ENCODE data around the gene SVOPL.

The SVOPL gene

GRCh38 chr7:138602451-138602850, 98.7 kb downstream of the SVOPL start:
- no peak for DNase-seq

DNA sequence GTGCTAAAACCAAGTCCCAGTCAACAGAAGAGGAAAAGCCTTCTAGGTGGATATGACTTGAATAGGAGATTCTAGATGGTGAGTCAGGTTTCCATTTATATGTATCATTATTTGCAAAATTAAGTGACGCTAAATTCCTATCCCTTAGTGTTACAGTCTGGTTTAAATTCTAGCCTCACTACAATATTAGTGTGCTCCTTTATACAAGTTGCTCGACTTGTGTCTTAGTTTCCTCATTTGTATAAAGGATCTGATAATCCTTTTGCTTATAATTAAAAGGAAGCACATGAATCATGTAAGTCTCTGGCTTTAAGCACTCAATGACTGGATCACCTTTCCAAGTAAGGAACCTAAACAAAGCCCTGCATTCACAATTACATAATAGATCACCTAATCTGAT, 105.7 kb downstream of the SVOPL start:
- DNase-seq, result no peak

GRCh38 chr7:138590154-138590553, 111.0 kb downstream of the SVOPL start:
- DNase-seq, result no peak

DNA sequence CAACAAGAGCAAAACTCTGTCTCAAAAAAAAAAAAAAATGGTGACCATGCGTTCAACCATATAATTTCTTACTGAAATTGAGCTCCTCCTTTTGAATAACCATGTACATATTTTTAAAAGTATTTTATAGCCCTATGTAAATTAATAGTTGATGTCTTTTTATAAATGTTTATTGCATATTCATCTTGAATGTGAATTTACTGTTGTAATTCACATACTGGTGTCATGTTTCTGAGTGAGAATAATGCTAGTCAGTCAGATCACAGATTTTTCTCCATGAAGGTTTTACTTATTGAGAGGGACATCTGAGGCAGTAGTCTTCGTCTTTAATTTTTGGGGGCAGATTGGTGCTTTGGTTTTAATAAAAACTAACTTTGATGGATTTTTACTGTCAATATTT, 112.2 kb downstream of the SVOPL start:
- no peak for DNase-seq

GRCh38 chr7:138587485-138587884, 113.7 kb downstream of the SVOPL start:
- no peak for DNase-seq

DNA sequence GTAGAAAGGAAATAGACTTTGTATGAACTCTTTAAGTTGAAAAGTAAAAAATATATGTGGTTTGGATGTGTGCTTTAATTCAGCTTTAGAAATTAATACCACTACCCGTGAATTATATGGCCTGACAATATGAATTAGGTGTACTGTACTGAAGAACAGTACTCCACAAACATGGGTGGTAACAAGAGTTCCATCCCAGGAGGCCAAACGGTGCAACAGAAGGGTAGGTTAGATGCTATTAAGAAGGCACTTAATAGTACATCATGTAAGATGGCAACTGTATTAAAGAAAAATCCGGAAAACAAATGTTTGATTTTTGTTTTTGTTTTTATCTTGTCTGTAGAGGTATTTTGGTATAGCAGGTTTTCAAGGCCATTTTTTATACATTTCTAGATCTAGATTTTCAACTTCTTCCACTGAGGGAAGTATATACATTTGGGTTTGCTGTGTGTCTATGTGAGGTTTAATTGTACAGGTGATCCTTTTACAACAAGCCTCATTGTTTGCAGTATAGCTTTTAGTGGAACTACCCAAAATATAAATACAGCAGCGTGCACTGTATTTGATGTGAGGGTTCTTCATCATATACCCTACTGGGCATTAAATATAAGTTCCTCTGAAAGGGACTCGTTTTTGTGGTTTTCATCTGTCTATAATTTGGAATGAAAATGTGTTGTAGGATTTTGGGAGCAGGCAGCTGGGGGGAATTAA, 115.7 kb downstream of the SVOPL start:
- no peak for DNase-seq

DNA sequence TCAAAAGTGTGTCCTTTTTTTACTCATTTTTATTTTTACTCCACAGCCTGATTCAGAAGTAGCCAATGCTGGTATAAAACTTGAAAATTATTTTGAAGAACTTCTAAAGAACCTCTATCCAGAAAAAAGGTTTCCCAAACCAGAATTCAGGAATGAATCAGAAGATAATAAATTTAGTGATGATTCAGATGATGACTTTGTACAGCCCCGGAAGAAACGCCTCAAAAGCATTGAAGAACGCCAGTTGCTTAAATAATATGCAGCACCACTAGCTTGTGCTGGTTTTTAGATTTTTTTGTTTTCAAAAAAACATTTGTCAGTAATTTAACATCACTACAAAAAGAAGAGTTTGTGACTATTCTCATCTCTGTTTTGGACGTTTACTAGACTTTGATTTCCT, 116.5 kb downstream of the SVOPL start:
- DNase-seq, result no peak

GRCh38 chr7:138584283-138584682, 116.9 kb downstream of the SVOPL start:
- no peak for DNase-seq

DNA sequence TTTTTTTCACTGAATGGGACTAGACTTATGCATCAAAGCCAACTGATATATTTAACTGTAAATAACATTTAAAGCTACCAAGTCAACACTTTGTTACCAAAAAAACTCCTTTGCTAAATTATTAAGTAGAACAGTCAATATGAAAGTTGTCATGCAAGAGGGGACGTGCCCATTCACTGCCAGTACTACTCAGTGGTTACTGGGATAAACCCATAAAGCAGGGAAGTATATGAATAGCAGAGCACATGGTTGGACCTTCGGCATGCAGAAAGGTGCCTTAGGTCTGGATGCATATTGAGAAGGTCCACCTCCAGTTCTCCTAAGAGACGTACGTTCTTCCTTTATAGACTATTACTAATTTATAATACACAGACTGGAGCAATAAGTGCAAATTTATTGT, 120.1 kb downstream of the SVOPL start:
- no peak for DNase-seq

GRCh38 chr7:138579671-138580070, 121.5 kb downstream of the SVOPL start:
- no peak for DNase-seq

- DNase-seq, result no peak
Observed at GRCh38 chr7:138579136-138579535, 122.0 kb downstream of the SVOPL start.

- DNase-seq, result no peak
Observed at GRCh38 chr7:138575897-138576428, 125.2 kb downstream of the SVOPL start.

DNA sequence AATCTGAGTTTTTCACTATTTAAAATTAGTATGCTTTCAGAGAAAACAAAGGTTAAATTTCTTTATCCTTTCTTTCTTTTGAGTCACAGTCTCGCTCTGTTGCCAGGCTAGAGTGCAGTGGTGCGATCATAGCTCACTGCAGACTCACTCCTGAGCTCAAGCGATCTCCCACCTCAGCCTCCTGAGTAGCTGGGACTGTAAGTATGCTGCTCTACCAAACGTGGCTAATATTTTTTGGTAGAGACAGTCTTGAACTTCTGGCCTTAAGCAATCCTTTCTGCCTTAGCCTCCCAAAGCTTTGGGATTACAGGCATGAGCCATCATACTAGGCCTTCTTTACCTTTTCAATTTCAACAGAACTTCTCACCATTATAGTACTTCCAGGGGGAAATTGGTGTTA, 127.4 kb downstream of the SVOPL start:
- no peak for DNase-seq

DNA sequence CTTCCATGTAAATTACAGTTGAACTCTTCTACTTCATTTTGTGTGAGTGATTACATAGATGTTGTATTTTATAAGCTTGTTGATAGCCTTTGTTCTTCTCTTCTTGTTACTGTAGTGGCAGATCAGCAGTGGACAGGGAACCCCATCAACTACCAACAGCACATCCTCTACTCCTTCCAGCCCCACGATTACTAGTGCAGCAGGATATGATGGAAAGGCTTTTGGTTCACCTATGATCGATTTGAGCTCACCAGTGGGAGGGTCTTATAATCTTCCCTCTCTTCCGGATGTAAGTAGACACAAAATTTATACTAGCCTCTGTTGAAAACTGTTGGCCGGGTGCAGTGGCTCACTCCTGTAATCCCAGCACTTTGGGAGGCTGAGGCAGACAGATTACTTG, 130.4 kb downstream of the SVOPL start:
- no peak for DNase-seq

GRCh38 chr7:138569418-138569817, 131.7 kb downstream of the SVOPL start:
- DNase-seq, result no peak

DNA sequence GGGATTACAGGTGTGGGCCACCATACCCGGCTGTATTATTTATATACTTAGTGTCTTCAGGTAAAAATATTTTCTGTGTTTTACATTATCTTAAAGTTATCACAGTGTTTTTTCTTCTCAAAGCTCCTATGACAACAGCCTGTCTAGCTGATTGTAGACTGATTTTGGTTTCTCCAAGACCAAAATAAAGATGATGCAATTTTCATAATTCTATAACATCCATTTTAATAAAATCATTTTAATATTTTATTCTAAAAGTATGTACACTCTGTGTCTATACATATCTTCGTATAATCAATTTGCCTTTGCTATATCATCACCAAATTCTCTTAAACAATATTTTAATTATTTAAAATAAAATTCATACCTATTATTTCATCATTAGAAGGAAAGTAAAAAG, 132.5 kb downstream of the SVOPL start:
- no peak for DNase-seq

- DNase-seq, result peak; percentile 1
Observed at GRCh38 chr7:138565451-138566114, 135.6 kb downstream of the SVOPL start.

DNA sequence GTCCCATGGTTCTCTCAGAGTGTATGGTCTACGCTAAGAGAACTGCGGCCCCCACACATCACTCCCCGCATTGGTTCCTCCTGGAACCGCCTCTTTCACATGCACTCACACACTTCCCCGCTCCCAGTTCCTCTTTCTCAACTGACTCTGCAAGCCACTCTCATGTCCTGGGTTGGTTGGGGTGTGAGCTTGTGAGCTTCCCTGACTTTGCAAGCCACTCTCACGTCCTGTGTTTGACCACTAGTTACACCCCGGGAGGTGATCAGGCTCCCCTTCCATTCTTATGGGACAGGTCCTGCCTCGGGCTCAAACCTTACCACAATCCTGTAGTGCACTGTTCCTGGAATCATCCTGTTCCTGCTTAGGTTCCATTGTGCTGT, 136.1 kb downstream of the SVOPL start:
- DNase-seq, result no peak

GRCh38 chr7:138564365-138564764, 136.8 kb downstream of the SVOPL start:
- DNase-seq, result no peak

DNA sequence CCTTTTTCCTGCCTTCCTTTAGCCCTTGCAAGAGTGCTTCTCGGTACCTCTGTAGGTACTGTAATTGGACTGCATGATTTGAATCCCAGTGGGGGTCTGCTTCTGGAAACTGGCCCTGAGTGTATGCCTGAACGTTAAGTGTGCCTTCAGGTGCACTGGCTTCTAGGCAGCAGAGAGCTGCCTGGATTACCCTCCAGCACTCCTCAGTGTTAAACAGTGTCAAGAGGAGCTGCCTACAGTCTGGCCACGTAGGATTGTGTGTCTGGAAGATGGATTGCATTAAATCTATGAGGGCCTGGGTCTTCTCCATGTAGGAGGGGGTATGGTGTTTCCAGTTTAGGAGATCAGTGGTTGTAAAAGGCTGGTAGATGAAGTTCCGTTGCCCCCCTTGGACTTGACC, 137.4 kb downstream of the SVOPL start:
- no peak for DNase-seq

DNA sequence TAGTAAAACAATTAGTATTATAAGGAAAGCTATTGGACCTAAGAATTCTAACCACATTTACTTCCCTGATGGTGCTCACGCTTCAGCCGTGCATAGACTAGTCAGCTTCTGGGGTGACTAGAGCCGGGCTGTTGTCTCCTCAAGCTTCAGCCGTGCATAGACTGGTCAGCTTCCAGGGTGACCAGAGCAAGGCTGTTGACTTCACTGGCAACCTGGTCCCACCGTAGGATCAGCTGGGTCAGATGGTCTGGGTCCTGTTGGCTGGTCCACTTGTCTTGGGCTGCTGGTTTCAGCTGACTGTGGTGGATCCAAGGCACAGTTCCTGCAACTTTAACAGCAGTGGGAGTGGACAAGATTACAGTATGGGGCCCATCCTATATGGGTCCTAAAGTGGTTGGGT, 141.7 kb downstream of the SVOPL start:
- no peak for DNase-seq

GRCh38 chr7:138556771-138557484, 144.2 kb downstream of the SVOPL start:
- DNase-seq, result no peak

GRCh38 chr7:138555684-138556083, 145.5 kb downstream of the SVOPL start:
- DNase-seq, result no peak

GRCh38 chr7:138554674-138555073, 146.5 kb downstream of the SVOPL start:
- DNase-seq, result no peak

Measured in NCI-H146 (cell line).